ENCODE results near the gene FUCA2. TPM values are rescaled to one million over a fixed set of nuclear protein-coding genes. Genes with fewer than 3 reads are reported as not detected.
A peak's percentile ranks its signal among the peaks of the same experiment; 100 is the strongest.
"Not testable (repeated sequence)": the region's sequence is repeated elsewhere in the genome, so short reads cannot be mapped to it uniquely, and the experiment has no call there.

Gene FUCA2
- polyA plus RNA-seq, 3 donors, result 61.5 to 66.6 (median 62.2) TPM

- peak; percentile 41 for DNase-seq
Measured at GRCh38 chr6:143449714-143450452, 61.6 kb downstream of the FUCA2 start.

GRCh38 chr6:143449082-143449713, 62.3 kb downstream of the FUCA2 start:
- DNase-seq, result no peak

GRCh38 chr6:143447865-143448264, 63.7 kb downstream of the FUCA2 start:
- DNase-seq, result not testable (repeated sequence)

Other genes with a start within 250 kb of the FUCA2 start
- gene ADAT2, start 61.0 kb downstream of the FUCA2 start, polyA plus RNA-seq (ENCODE audit: insufficient read length in 3 of 3), result 10 to 100 TPM; 10.6 to 24.6 (median 24.5) TPM
- 10 to 100 TPM; 33.6 to 42.9 (median 34.5) TPM for gene PEX3, start 60.9 kb downstream of the FUCA2 start, polyA plus RNA-seq (ENCODE audit: insufficient read length in 3 of 3)
- 10 to 100 TPM; 26.7 to 33.6 (median 32.3) TPM for gene PHACTR2, start 166.2 kb upstream of the FUCA2 start, polyA plus RNA-seq (ENCODE audit: insufficient read length in 3 of 3)

Data from renal pelvis (tissue), 4 donors.